GM12878 (cell line): Measurements from ENCODE around the gene HDDC3. TPM values are rescaled to one million over a fixed set of nuclear protein-coding genes. Genes with fewer than 3 reads are reported as not detected.

Source experiments
- ATAC-seq: fragments of 200-7000 bp; cut with Tn5 transposase; 3 replicates; pipeline ENCODE4 v1.9.1; 2020; ENCODE audit warnings: mild to moderate bottlenecking, moderate library complexity
- BruUV-seq: library from RNA; stranded (reverse); fragments of 400-500 nt; replicated peaks from 2 replicates; lab custom pipeline; 2021; lab: Mats Ljungman, UMichigan
- CTCF ChIA-PET: fragments of 300-600 bp; sonication (Branson Sonifier 250); formaldehyde crosslinking; extraction: SDS; loops from one replicate; lab custom pipeline; 2021; ENCODE audit warnings: inconsistent platforms; lab: Yijun Ruan, JAX
- POLR2A ChIA-PET: fragments of 350-600 bp; formaldehyde crosslinking; extraction: SDS; loops from one replicate; lab custom pipeline; 2021; ENCODE audit warnings: inconsistent platforms; lab: Charles Lee
- RAD21 ChIA-PET: fragments of 300-600 bp; sonication (Branson Sonifier 250); formaldehyde crosslinking; loops from one replicate; lab custom pipeline; 2023; ENCODE audit warnings: antibody characterized with exemption; ENCODE audit not compliant: unreplicated experiment; lab: Charles Lee
- SMC1A ChIA-PET: fragments of 300-600 bp; sonication (Branson Sonifier 250); formaldehyde crosslinking; loops from one replicate; lab custom pipeline; 2023; ENCODE audit not compliant: unreplicated experiment, uncharacterized antibody; lab: Charles Lee
- DNase-seq: peaks from one replicate; pipeline ENCODE4 v3.0.0-alpha.2; 2011; ENCODE audit warnings: low read depth, low spot score
- FAIRE-seq: peaks from 3 replicates; lab custom pipeline; 2011; peaks lifted over from hg19 to GRCh38; lab: Jason Lieb, UNC
- H2AFZ ChIP-seq: 2 replicates; pipeline ENCODE4 v1.6.0; 2011; ENCODE audit warnings: low read depth, low read length, control low read depth; ENCODE audit not compliant: control insufficient read depth
- H3K27ac ChIP-seq: 2 replicates; pipeline ENCODE4 v1.5.1; 2011; ENCODE audit warnings: control low read depth; ENCODE audit not compliant: control insufficient read depth, insufficient read depth
- H3K27me3 ChIP-seq, 2 experiments: replicated peaks in 1 of 2; 2 replicates each; pipeline versions ENCODE4 v1.6.0 to v1.6.1; 2011; ENCODE audit warnings: low read length in 1 of 2; ENCODE audit not compliant: control insufficient read depth in 2 of 2, insufficient read depth in 2 of 2
- H3K36me3 ChIP-seq, 2 experiments: 2 replicates each; pipeline ENCODE4 v1.5.1; 2011; ENCODE audit warnings: low read length in 1 of 2; ENCODE audit not compliant: control insufficient read depth in 2 of 2, insufficient read depth in 2 of 2
- H3K4me1 ChIP-seq: 2 replicates; pipeline ENCODE4 v1.6.1; 2011; ENCODE audit warnings: mild to moderate bottlenecking, low read length, moderate library complexity, mixed read lengths; ENCODE audit not compliant: control insufficient read depth, insufficient read depth
- H3K4me2 ChIP-seq: 2 replicates; pipeline ENCODE4 v1.6.0; 2011; ENCODE audit warnings: control low read depth; ENCODE audit not compliant: control insufficient read depth, insufficient read depth
- H3K4me3 ChIP-seq: fragments of 200-600 bp; sonication (generic); 2 replicates; pipeline ENCODE4 v1.5.1; 2016
- H3K79me2 ChIP-seq: 2 replicates; pipeline ENCODE4 v1.6.0; 2011; ENCODE audit warnings: low read length; ENCODE audit not compliant: control insufficient read depth, insufficient read depth
- H3K9ac ChIP-seq: 2 replicates; pipeline ENCODE4 v1.8.0; 2011; ENCODE audit warnings: low read length, control low read depth, mixed read lengths; ENCODE audit not compliant: control insufficient read depth, insufficient read depth
- H3K9me3 ChIP-seq: replicated peaks from 3 replicates; pipeline ENCODE4 v1.5.1; 2011; ENCODE audit warnings: mild to moderate bottlenecking, low read length; ENCODE audit not compliant: control insufficient read depth, insufficient read depth
- H4K20me1 ChIP-seq: 2 replicates; pipeline ENCODE4 v1.6.0; 2011; ENCODE audit not compliant: control insufficient read depth, insufficient read depth
- ATF3 ChIP-seq: IDR thresholded peaks from 2 replicates; pipeline ENCODE4 v1.6.1; 2011; ENCODE audit warnings: low read depth, mild to moderate bottlenecking, low read length, moderate library complexity, borderline replicate concordance; ENCODE audit errors: extremely low read depth
- BCL3 ChIP-seq: IDR thresholded peaks from 2 replicates; pipeline ENCODE4 v1.6.1; 2011; ENCODE audit warnings: borderline replicate concordance, low read depth, mild to moderate bottlenecking, moderate library complexity, low read length; ENCODE audit not compliant: insufficient read depth, poor library complexity, severe bottlenecking
- EP300 ChIP-seq, 2 experiments: fragments of 150-350 bp in 1 of 2; IDR thresholded peaks; 2 replicates each; pipeline ENCODE4 v1.6.1; 2011 to 2012; ENCODE audit warnings: low read depth in 2 of 2, low read length in 2 of 2, borderline replicate concordance in 1 of 2, improper control_type of control experiment in 1 of 2, inconsistent platforms in 1 of 2; ENCODE audit not compliant: control insufficient read depth in 1 of 2
- HCFC1 ChIP-seq: fragments of 150-350 bp; IDR thresholded peaks from 2 replicates; pipeline ENCODE4 v1.6.1; 2014; ENCODE audit warnings: low read length
- HDAC2 ChIP-seq: fragments of 200-600 bp; sonication (generic); IDR thresholded peaks from 2 replicates; pipeline ENCODE4 v1.6.1; 2017
- HDGF ChIP-seq: fragments of 450-650 bp; IDR thresholded peaks from 2 replicates; pipeline ENCODE4 v1.6.1; 2016; ENCODE audit warnings: antibody characterized with exemption
- MTA2 ChIP-seq: fragments of 450-650 bp; IDR thresholded peaks from 2 replicates; pipeline ENCODE4 v1.6.1; 2016; ENCODE audit warnings: low read depth, mild to moderate bottlenecking, moderate library complexity
- MTA3 ChIP-seq: IDR thresholded peaks from 2 replicates; pipeline ENCODE4 v1.6.1; 2012; ENCODE audit warnings: low read length, inconsistent platforms, borderline replicate concordance
- MYB ChIP-seq: fragments of 150-350 bp; IDR thresholded peaks from 2 replicates; pipeline ENCODE4 v1.6.1; 2014; ENCODE audit warnings: mild to moderate bottlenecking, low read depth, low read length, borderline replicate concordance
- SRF ChIP-seq, 2 experiments: IDR thresholded peaks; 2 replicates each; pipeline ENCODE4 v1.6.1; 2011; ENCODE audit warnings: low read depth in 2 of 2, low read length in 2 of 2, mild to moderate bottlenecking in 1 of 2, moderate library complexity in 1 of 2
- STAT3 ChIP-seq: IDR thresholded peaks from 2 replicates; pipeline ENCODE4 v1.6.1; 2011; ENCODE audit warnings: low read depth, low read length, improper control_type of control experiment
- TAF1 ChIP-seq: IDR thresholded peaks from 2 replicates; pipeline ENCODE4 v1.6.1; 2011; ENCODE audit warnings: mild to moderate bottlenecking, low read depth, low read length, borderline replicate concordance
- WRNIP1 ChIP-seq: IDR thresholded peaks from 2 replicates; pipeline ENCODE4 v1.6.1; 2011; ENCODE audit warnings: low read depth, low read length, improper control_type of control experiment, borderline replicate concordance
- YBX1 ChIP-seq: fragments of 450-650 bp; IDR thresholded peaks from 2 replicates; pipeline ENCODE4 v1.6.1; 2016; ENCODE audit warnings: antibody characterized with exemption
- WGBS: methylation state at CpG from one replicate; pipeline ENCODE4 v1.1.6; 2016; ENCODE audit warnings: low lambda C conversion rate; ENCODE audit not compliant: insufficient replicate concordance, insufficient coverage; ENCODE audit errors: missing lambda C conversion rate; 5-methylcytosine and 5-hydroxymethylcytosine counted together
- in situ Hi-C: fragments of 300-500 bp; cut with MboI; formaldehyde crosslinking; loops from 9 replicates; pipeline ENCODE4 v1.14.3; 2018; ENCODE audit warnings: mixed read lengths
- intact Hi-C: fragments of 100-400 bp; cut with micrococcal nuclease; formaldehyde crosslinking; loops from one replicate; pipeline ENCODE4 v1.14.2; 2022; ENCODE audit not compliant: unreplicated experiment
- polyA plus RNA-seq, 11 experiments: library from polyadenylated mRNA; depleted of rRNA in 4 of 11; unstranded in 6 of 11; stranded (reverse) in 5 of 11; fragments of >200 nt; fragmentation: Nextera tagmentation in 4 of 11; fragmentation: Illumina TruSeq in 1 of 11; extraction: Ambion mirVana in 4 of 11; extraction: Trizol in 1 of 11; gene quantifications; 1 replicate in 1 of 11; 2 replicates in 10 of 11; pipeline versions ENCODE4 v1.2.1 to v1.2.3, GENCODE V29; 2011 to 2016; ENCODE audit warnings: inconsistent platforms in 2 of 11, missing spikeins in 2 of 11, low read depth in 1 of 11
- total RNA-seq, 4 experiments: library from RNA; depleted of rRNA in 3 of 4; stranded (reverse); fragments of >200 nt in 3 of 4; fragmentation: Illumina TruSeq in 1 of 4; extraction: Trizol in 1 of 4; gene quantifications; 2 replicates each; pipeline versions ENCODE4 v1.2.1 to v1.2.3, GENCODE V29; 2013 to 2021
- TF ChIP-seq, protein P1 (sequence below): fragments of 450-650 bp; conservative IDR thresholded peaks from 2 replicates; pipeline ENCODE4 v1.6.1; 2017; ENCODE audit warnings: mild to moderate bottlenecking, moderate library complexity

The HDDC3 gene
- total and polyA plus RNA-seq, 10 of the 15 experiments (the other 5 are each of a cell fraction or from before 2014, with no cell fraction given), result 5.6 to 39.5 (median 23.0) TPM

DNA sequence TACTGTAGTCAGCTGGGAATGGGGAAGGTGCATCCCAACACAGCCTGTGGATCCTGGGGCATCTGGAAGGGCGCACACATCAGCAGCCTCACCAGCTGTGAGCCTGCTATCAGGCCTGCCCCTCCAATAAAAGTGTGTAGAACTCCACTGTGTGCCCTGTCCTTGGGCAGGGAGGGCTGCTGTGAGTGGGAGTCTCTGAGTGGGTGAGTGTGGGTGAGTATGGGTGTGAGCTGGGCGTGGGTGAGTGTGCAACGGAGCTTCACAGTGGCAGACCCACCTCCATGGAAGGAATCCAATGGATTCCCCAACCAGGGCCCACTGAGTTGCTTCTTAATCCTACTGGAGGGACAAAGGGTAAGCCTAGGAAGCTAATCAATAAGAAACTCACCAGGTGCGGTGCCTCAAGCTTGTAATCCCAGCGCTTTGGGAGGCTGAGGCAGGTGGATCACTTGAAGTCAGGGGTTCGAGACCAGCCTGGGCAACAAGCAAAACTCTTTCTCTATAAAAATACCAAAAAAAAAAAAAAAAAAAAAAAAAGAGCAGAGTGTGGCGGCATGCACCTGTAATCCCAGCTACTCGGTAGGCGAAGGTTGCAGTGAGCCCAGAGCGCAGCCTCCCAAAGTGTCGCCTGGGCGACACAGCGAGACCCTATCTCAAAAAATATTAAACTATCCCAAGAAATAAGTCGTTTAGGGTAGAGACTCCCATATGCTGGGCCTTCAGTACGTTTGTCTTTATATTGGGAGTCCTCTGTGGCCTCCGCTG is 21.8 kb upstream of the HDDC3 start (continued):
- TF ChIP-seq HCFC1 (no peak), ATF3 (no peak), YBX1 (no peak), TAF1 (no peak), BCL3 (no peak), MTA2 (no peak)

DNA sequence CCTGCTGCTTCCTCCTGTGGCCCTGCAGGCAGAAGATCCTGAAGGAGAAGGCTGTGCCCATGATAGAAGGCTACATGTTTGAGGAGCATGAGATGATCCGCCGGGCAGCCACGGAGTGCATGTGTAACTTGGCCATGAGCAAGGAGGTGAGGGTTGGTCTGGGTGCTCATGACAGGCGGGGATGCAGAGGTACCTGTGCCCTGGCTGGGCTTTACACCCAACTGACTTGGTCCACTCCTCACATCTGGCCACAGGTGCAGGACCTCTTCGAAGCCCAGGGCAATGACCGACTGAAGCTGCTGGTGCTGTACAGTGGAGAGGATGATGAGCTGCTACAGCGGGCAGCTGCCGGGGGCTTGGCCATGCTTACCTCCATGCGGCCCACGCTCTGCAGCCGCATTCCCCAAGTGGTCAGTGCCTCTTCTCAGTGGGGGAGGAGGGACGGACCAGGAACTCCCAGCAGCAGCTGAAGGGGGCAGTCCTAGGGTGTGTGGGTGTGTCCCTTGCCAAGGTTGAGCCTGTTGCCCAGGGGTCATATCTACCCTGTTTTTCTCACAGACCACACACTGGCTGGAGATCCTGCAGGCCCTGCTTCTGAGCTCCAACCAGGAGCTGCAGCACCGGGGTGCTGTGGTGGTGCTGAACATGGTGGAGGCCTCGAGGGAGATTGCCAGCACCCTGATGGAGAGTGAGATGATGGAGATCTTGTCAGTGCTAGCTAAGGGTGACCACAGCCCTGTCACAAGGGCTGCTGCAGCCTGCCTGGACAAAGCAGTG is 20.7 kb upstream of the HDDC3 start:
- Histone ChIP-seq H3K4me2 (no peak overlapping the region), H3K27me3 (no peaks in the 10 kb centered on the region), H3K27ac (no peak overlapping the region), H3K9me3 (no peaks in the 10 kb centered on the region), H3K36me3 (peaks cover 23% of the 10 kb centered on the region in 2 experiments), H4K20me1 (no peaks in the 10 kb centered on the region), H3K4me3 (no peak overlapping the region), H3K9ac (no peak overlapping the region)
- FAIRE-seq (no peak), DNase-seq (no peak)
- intact Hi-C loops, result no loop called here
- no TSS peak for BruUV-seq
- 96% methylated on average over 14 of the region's 14 CpGs for WGBS
- RAD21 ChIA-PET, result interaction anchor here (1.6 kb wide), 1 partner anchor 9 kb away, joined by 3 read pairs; no protein-coding TSS in a partner anchor
- no peak for TF ChIP-seq WRNIP1
- no peak for TF ChIP-seq EP300 (IDR thresholded peaks at IDR 0.05; ENCODE audit: borderline replicate concordance in 1 of 2, control insufficient read depth in 1 of 2, low read depth in 2 of 2, low read length in 2 of 2)
- TF ChIP-seq, protein P1, sequence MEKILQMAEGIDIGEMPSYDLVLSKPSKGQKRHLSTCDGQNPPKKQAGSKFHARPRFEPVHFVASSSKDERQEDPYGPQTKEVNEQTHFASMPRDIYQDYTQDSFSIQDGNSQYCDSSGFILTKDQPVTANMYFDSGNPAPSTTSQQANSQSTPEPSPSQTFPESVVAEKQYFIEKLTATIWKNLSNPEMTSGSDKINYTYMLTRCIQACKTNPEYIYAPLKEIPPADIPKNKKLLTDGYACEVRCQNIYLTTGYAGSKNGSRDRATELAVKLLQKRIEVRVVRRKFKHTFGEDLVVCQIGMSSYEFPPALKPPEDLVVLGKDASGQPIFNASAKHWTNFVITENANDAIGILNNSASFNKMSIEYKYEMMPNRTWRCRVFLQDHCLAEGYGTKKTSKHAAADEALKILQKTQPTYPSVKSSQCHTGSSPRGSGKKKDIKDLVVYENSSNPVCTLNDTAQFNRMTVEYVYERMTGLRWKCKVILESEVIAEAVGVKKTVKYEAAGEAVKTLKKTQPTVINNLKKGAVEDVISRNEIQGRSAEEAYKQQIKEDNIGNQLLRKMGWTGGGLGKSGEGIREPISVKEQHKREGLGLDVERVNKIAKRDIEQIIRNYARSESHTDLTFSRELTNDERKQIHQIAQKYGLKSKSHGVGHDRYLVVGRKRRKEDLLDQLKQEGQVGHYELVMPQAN, result no peak
- no peak for TF ChIP-seq HDGF
- TF ChIP-seq HDAC2, result no peak
- TF ChIP-seq SRF (IDR thresholded peaks at IDR 0.05; ENCODE audit: low read depth in 2 of 2, low read length in 2 of 2), result no peak
- TF ChIP-seq MYB, result no peak
- TF ChIP-seq STAT3, result no peak
- TF ChIP-seq MTA3, result no peak
- TF ChIP-seq, all 136 proteins: peak for 0
- POLR2A ChIA-PET, result interaction anchor here (1.7 kb wide), 1 partner anchor 18 kb away, joined by 4 read pairs; the partner anchor contains the start of gene UNC45A
- in situ Hi-C loops, result loop anchor here (25.0 kb wide), 1 partner anchor 1366 kb away; the partner anchor contains the start of gene TICRR
- H2AFZ ChIP-seq, result no peak overlapping the region
- peaks cover 24% of the 10 kb centered on the region for H3K79me2 ChIP-seq
- no peak for ATAC-seq
- SMC1A ChIA-PET, result interaction anchor here (4.1 kb wide), 1 partner anchor 29 kb away, joined by 14 read pairs; no protein-coding TSS in a partner anchor
- CTCF ChIA-PET, result interaction anchor here (6.4 kb wide), 1 partner anchor 19 kb away, joined by 74 read pairs; the partner anchor contains the start of genes HDDC3 and UNC45A
- H3K4me1 ChIP-seq, result peaks cover 3% of the 10 kb centered on the region; the same call in 1 of the 2 replicates
